IPS-15b (cell line): Measurements from ENCODE around the gene KDF1.

Source experiments
- H3K27me3 ChIP-seq: one replicate; pipeline ENCODE4 v1.6.1; 2013; ENCODE audit warnings: low read length; ENCODE audit not compliant: control insufficient read depth, insufficient read depth
- H3K36me3 ChIP-seq: one replicate; pipeline ENCODE4 v1.6.1; 2013; ENCODE audit warnings: low read length; ENCODE audit not compliant: control insufficient read depth, insufficient read depth
- H3K4me1 ChIP-seq: one replicate; pipeline ENCODE4 v1.6.1; 2013; ENCODE audit warnings: mild to moderate bottlenecking, low read length; ENCODE audit not compliant: control insufficient read depth, insufficient read depth
- H3K4me3 ChIP-seq: one replicate; pipeline ENCODE4 v1.5.1; 2013; ENCODE audit warnings: low read depth, low read length
- H3K9ac ChIP-seq: one replicate; pipeline ENCODE4 v1.6.1; 2013; ENCODE audit warnings: low read depth, mild to moderate bottlenecking, low read length
- H3K9me3 ChIP-seq: one replicate; pipeline ENCODE4 v1.6.1; 2013; ENCODE audit warnings: mild to moderate bottlenecking, low read length; ENCODE audit not compliant: control insufficient read depth, insufficient read depth

KDF1 gene

DNA sequence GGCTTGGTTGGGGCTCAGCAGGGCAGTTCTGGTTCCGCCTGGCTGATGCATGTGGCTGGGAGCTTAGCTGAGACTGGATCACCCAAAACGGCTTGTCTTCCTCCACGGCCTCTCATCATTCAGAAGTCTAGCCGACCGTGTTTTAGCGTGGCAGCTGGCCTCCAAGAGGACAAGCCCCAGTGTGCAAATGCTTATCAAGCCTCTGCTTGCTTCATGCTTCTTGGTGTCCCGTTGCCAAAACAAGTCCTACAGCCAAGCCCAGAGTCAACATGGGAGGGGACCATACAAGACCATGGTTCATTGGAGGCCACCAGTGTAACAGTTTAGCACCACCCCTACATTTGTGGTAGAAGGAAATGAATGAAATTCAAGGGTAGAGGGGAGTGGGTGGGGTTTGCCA, 10.5 kb upstream of the KDF1 start:
- Histone ChIP-seq H3K27me3 (peaks cover 2% of the 10 kb centered on the region), H3K4me3 (no peak overlapping the region), H3K9ac (no peak overlapping the region), H3K4me1 (peaks cover 6% of the 10 kb centered on the region), H3K36me3 (no peaks in the 10 kb centered on the region), H3K9me3 (no peaks in the 10 kb centered on the region)

DNA sequence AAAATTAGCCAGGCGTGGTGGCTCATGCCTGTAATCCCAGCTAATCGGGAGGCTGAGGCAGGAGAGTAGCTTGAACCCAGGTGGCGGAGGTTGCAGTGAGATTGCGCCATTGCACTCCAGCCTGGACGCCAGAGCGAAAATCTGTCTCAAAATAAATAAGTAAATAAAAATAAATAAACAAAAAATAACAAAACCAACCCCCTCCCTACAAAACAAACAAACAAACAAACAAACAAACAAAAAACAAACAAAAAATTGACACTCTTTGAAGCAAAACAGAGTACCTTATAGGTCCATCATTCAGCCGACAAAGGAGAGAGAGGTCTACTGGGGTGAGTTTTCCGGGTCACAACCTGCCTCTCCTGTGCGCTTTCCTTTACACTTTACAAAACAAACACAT, 5.4 kb upstream of the KDF1 start:
- no peak overlapping the region for H3K4me3 ChIP-seq
- H3K9ac ChIP-seq: no peak overlapping the region
- no peaks in the 10 kb centered on the region for H3K9me3 ChIP-seq
- no peaks in the 10 kb centered on the region for H3K27me3 ChIP-seq
- H3K36me3 ChIP-seq: no peaks in the 10 kb centered on the region
- no peaks in the 10 kb centered on the region for H3K4me1 ChIP-seq

DNA sequence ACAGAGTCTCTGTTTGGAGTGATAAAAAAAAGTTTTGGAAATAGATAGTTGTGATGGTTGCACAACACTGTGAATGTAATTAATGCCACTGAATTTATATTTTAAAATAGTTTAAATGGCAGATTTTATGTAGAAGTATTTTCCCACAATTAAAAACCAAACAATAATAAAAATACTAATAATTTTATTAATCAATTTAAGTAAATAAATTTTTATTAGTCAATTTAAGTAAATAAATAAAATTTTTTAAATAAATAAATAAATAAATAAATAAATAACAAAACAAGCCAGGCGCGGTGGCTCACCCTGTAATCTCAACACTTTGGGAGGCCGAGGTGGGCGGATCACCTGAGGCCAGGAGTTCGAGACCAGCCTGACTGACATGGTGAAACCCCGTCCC, 4.9 kb upstream of the KDF1 start:
- H3K4me3 ChIP-seq: no peak overlapping the region
- H3K4me1 ChIP-seq: no peaks in the 10 kb centered on the region
- H3K9ac ChIP-seq: no peak overlapping the region
- H3K9me3 ChIP-seq: no peaks in the 10 kb centered on the region
- no peaks in the 10 kb centered on the region for H3K27me3 ChIP-seq
- no peaks in the 10 kb centered on the region for H3K36me3 ChIP-seq

DNA sequence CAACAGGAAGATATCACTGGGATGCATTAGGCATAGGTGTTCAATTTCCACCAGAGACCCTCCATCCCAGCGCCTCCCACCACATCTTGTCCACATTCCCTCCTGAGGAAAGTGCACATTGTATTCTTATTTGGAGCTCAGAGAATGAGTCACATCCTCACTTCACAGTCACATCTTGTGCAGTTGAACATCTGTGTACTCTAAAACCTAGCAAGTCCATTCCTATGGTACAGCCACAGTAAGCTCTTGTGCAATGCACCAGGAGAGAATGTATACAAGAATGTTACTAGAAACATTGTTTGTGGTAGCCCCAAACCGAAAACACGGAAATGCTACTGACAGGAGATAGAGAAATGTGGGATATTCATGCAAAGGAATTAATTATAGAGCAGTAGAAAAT, 1.6 kb upstream of the KDF1 start:
- Histone ChIP-seq H3K4me3 (no peak overlapping the region), H3K4me1 (no peaks in the 10 kb centered on the region), H3K9ac (no peak overlapping the region), H3K27me3 (no peaks in the 10 kb centered on the region), H3K9me3 (no peaks in the 10 kb centered on the region), H3K36me3 (peaks cover 2% of the 10 kb centered on the region)

DNA sequence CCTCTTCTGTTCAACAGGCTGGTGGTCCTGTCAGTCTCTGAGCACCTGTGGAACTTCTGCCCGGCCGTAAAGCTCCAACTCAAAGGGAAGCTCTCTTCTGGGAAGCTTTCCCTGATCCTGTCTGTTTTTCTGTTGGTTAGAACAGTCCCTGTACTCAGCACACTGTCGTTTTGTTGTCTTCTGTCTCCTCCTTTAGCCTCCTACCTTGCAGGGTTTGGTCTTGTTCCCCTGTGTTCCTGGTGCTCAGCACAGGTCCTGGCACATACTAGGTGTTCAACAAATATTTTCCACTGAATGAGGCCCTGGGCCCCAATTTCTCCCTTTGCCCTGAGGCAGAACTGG, 328 bp upstream of the KDF1 start:
- no peaks in the 10 kb centered on the region for H3K9me3 ChIP-seq
- no peaks in the 10 kb centered on the region for H3K4me1 ChIP-seq
- peak overlapping the region; percentile 62 for H3K9ac ChIP-seq
- peak overlapping the region; percentile 61 for H3K4me3 ChIP-seq
- no peaks in the 10 kb centered on the region for H3K27me3 ChIP-seq
- H3K36me3 ChIP-seq: peaks cover 2% of the 10 kb centered on the region

DNA sequence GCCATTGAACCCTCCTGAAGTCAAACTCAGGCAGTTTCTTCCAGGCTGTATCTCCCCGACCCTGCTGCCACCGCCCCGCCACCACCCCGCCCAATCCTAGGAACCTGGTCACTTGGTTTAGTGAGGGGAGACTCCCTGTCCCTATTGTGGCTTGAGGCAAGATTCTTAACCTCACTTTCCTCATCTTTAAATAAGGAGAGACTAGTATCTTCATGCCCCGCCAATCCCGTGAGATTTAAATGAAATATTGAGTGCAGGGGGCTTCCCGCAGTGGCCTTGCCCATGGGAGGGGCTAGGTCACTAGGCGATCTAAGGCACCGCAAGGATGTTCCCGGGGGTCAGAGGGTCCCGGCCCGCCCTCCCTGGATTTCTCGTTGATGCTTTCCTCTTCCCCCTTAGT, 998 bp downstream of the KDF1 start:
- Histone ChIP-seq H3K4me3 (peak overlapping the region; percentile 61), H3K4me1 (no peaks in the 10 kb centered on the region), H3K9me3 (no peaks in the 10 kb centered on the region), H3K27me3 (no peaks in the 10 kb centered on the region), H3K36me3 (peaks cover 2% of the 10 kb centered on the region), H3K9ac (peak overlapping the region; percentile 72)

DNA sequence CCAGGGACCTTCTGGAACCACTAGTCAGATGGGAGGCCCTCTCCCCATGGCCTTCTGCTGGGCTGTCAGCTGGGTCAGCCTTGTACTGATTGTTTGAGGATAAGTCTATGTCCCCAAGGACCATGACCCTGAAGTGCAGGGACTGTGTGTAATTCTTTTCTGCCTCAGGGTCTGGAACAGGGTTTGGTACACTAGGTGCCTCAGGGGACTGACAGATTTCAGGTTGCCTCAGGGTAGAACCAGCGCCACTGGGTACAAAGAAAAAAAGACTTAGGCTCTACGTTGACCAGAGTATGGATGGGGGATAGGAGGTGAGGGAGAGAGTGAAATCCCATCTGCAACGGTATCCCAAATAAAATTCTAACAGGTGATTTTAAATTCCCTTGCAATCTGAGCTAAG, 3.0 kb downstream of the KDF1 start:
- Histone ChIP-seq H3K9ac (no peak overlapping the region), H3K4me3 (no peak overlapping the region), H3K36me3 (peaks cover 3% of the 10 kb centered on the region), H3K27me3 (no peaks in the 10 kb centered on the region), H3K4me1 (no peaks in the 10 kb centered on the region), H3K9me3 (no peaks in the 10 kb centered on the region)

DNA sequence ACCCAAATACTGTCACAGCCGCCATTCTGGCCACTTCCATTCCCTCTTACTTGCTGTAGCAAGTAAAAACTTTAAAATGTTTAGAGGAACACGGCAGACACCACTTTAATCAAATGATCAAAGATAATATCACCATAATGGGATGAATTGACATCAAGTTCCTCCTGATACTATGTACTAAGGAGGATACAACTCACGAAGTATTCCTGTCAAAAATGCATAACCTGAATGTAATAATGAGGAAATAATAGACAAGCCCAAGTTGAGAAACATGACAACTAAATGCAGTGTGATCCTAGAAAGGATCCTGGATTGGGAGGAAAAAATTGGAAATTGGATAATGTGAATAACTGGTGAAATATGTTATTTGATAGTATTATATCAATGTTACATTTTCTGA, 3.9 kb downstream of the KDF1 start:
- Histone ChIP-seq H3K9me3 (no peaks in the 10 kb centered on the region), H3K9ac (no peak overlapping the region), H3K4me1 (no peaks in the 10 kb centered on the region), H3K4me3 (no peak overlapping the region), H3K36me3 (peaks cover 9% of the 10 kb centered on the region), H3K27me3 (no peaks in the 10 kb centered on the region)

DNA sequence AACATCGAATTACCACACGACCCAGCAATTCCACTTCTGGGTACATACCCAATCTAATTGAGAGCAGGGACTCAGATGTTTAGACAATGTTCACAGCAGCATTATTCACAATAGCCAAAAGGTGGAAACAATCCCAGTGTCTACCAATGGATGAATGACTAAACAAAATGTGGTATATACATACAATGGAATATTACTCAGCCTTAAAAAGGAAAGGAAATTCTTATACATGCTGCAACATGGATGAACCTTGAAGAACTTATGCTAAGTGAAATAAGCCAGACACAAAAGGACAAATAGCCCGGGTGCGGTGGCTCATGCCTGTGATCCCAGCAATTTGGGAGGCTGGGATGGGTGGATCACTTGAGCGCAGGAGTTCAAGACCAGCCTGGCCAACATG, 6.9 kb downstream of the KDF1 start:
- H3K27me3 ChIP-seq: no peaks in the 10 kb centered on the region
- H3K9ac ChIP-seq: no peak overlapping the region
- H3K9me3 ChIP-seq: no peaks in the 10 kb centered on the region
- no peak overlapping the region for H3K4me3 ChIP-seq
- no peaks in the 10 kb centered on the region for H3K4me1 ChIP-seq
- H3K36me3 ChIP-seq: peaks cover 13% of the 10 kb centered on the region

DNA sequence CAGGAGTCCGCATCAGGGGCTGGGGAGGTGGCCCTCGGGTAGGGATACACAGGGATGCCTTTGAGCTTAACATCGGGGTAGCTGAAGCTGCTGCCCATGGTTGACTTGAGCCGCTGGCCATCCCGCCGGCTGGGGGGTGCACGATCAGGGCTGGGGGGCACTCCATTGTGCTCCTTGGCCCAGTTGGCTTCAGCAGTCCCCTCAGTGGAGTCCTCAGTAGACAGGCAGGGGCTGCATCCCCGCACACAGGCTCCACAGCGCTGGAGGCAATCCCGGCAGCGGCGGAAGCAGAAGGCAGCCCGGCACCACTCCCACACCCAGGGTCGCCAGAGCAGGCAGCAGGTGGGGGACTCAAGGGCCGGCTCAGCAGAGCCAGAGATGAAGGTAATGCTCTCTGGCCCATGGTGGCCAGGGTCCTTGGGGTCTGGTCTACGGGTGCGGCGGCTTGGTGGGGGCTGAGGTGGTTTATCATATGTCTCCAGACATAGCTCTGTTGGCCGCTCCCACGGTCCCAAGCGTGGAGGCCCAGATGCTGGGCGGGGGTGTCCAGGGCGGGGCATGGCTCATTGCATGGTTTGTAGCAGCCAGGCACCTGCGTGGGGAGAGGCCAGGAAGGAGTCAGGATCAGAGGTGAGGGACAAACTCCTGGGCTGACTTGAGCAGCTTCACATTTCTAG, 8.3 kb downstream of the KDF1 start:
- no peaks in the 10 kb centered on the region for H3K4me1 ChIP-seq
- H3K9me3 ChIP-seq: no peaks in the 10 kb centered on the region
- H3K27me3 ChIP-seq: no peaks in the 10 kb centered on the region
- H3K36me3 ChIP-seq: peaks cover 17% of the 10 kb centered on the region
- H3K9ac ChIP-seq: no peak overlapping the region
- H3K4me3 ChIP-seq: no peak overlapping the region

DNA sequence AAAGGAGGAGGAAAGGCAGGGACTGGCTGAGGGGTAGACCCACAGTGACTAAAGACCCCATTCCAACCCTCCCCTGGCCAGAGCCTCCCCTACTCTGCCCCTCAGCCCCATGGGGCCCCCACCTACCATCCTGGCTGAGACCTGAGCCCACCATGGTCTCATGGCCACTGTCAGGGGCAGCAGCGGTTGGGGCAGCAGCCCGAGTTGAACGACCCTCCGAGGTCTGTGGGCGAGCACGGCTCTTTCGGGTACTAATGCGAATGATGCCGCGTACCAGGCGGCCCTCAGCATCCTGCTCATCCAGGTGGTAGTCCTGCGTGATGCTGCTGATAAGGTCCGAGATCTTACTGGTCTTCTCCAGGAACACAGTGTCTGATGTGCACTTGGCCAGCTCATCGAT, 9.1 kb downstream of the KDF1 start:
- no peak overlapping the region for H3K4me3 ChIP-seq
- no peaks in the 10 kb centered on the region for H3K27me3 ChIP-seq
- no peaks in the 10 kb centered on the region for H3K9me3 ChIP-seq
- no peaks in the 10 kb centered on the region for H3K4me1 ChIP-seq
- H3K9ac ChIP-seq: no peak overlapping the region
- H3K36me3 ChIP-seq: peaks cover 21% of the 10 kb centered on the region

DNA sequence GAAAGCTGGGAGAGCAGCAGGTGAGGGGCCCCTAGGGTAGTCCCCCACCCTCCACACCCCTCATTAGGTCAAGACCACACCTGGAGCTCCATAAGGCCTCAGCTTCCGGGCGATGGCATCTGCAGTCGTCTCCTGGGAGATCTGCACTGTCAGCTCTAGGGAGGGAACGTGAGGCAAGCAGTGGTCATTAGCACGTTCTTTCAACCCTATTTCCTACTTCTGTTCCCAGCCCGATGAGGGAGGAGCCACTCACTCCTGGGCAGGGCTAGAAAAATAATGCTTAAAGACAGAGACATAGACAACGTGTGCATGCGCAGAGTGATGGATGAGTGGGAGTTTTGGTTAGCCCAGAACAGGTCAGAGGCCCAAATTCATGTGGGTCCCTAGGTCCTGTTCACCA, 9.7 kb downstream of the KDF1 start:
- Histone ChIP-seq H3K9ac (no peak overlapping the region), H3K36me3 (peaks cover 25% of the 10 kb centered on the region), H3K4me1 (no peaks in the 10 kb centered on the region), H3K4me3 (no peak overlapping the region), H3K27me3 (no peaks in the 10 kb centered on the region), H3K9me3 (no peaks in the 10 kb centered on the region)
